ENCODE measurements around the gene CTNS. TPM values are rescaled to one million over a fixed set of nuclear protein-coding genes. Genes with fewer than 3 reads are reported as not detected.

Gene CTNS
- total RNA-seq, 1 experiment from 2014 or later: 15.6 TPM

DNA sequence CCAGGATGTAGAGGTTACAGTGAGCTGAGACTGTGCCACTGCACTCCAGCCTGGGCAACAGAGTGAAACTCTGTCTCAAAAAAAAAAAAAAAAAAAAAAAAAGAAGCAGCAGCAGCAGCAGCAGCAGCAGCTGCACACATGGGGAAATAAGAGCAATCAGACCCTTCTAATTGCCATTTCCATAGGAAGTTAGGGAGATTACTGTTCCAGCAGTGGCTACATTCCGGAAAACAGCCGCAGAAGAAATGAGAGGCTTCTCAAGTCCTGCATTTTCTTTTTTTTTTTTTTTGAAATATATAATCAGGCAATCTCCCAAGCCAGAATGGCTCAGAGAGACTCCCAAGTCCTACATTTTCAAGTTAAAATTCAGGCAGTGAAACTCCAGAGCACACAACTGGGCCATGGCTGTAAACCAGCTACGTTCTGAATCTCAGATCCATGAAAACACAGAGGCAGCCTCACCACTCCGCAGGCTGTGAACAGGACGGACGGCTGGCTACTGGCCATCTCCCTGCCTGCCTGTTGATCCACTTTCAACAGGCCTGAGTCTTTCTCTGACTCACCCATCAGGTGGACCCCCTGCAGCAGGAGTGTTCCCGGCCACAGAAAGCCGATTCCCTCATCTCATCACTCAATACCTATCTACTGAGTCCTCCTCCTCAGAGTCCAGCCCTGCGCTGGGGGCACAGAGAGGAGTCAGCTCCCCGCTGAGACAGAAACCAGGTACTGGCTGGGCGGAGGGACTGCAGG, 42.3 kb upstream of the CTNS start:
- TF ChIP-seq, protein P1, sequence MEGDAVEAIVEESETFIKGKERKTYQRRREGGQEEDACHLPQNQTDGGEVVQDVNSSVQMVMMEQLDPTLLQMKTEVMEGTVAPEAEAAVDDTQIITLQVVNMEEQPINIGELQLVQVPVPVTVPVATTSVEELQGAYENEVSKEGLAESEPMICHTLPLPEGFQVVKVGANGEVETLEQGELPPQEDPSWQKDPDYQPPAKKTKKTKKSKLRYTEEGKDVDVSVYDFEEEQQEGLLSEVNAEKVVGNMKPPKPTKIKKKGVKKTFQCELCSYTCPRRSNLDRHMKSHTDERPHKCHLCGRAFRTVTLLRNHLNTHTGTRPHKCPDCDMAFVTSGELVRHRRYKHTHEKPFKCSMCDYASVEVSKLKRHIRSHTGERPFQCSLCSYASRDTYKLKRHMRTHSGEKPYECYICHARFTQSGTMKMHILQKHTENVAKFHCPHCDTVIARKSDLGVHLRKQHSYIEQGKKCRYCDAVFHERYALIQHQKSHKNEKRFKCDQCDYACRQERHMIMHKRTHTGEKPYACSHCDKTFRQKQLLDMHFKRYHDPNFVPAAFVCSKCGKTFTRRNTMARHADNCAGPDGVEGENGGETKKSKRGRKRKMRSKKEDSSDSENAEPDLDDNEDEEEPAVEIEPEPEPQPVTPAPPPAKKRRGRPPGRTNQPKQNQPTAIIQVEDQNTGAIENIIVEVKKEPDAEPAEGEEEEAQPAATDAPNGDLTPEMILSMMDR (IDR thresholded peaks at IDR 0.05; ENCODE audit: insufficient read depth in 1 of 2, low read depth in 1 of 2, low read length in 1 of 2, severe bottlenecking in 1 of 2, unreplicated experiment in 1 of 2): no peak
- H3K4me1 Mint-ChIP-seq (ENCODE audit: low read depth, unreplicated experiment): no peaks in the 10 kb centered on the region
- intact Hi-C loops (cut with micrococcal nuclease; ENCODE audit: unreplicated experiment): no loop called here
- no peaks in the 10 kb centered on the region for H3K27me3 ChIP-seq (replicated peaks; ENCODE audit: control insufficient read depth, insufficient read depth, low read length)
- H3K4me3 Mint-ChIP-seq (ENCODE audit: unreplicated experiment): no peak overlapping the region
- H3K9me3 Mint-ChIP-seq (ENCODE audit: unreplicated experiment): no peaks in the 10 kb centered on the region
- ChIA-PET POLR2A (no interaction called here), CTCF (no interaction called here)
- H3K9me3 ChIP-seq: no peaks in the 10 kb centered on the region
- no peaks in the 10 kb centered on the region for H3K36me3 ChIP-seq (ENCODE audit: control insufficient read depth, insufficient read depth, low read length)
- H3K4me3 ChIP-seq (ENCODE audit: low read depth, low read length): no peak overlapping the region
- H3K36me3 Mint-ChIP-seq (ENCODE audit: insufficient read depth, unreplicated experiment): no peaks in the 10 kb centered on the region
- no TSS peak for BruUV-seq (replicated peaks)
- no peaks in the 10 kb centered on the region for H3K27me3 Mint-ChIP-seq (ENCODE audit: insufficient read depth, unreplicated experiment)
- H3K27ac Mint-ChIP-seq (ENCODE audit: unreplicated experiment): no peak overlapping the region
- H3K4me1 ChIP-seq: no peaks in the 10 kb centered on the region
- DNase-seq: no peak

GRCh38 chr17:3594976-3595375, 41.6 kb upstream of the CTNS start:
- H3K36me3 Mint-ChIP-seq (ENCODE audit: insufficient read depth, unreplicated experiment): no peaks in the 10 kb centered on the region
- Histone ChIP-seq H3K4me3 (ENCODE audit: low read depth, low read length) (no peak overlapping the region), H3K36me3 (ENCODE audit: control insufficient read depth, insufficient read depth, low read length) (no peaks in the 10 kb centered on the region), H3K4me1 (no peaks in the 10 kb centered on the region), H3K27me3 (replicated peaks; ENCODE audit: control insufficient read depth, insufficient read depth, low read length) (no peaks in the 10 kb centered on the region), H3K9me3 (no peaks in the 10 kb centered on the region)
- H3K27me3 Mint-ChIP-seq (ENCODE audit: insufficient read depth, unreplicated experiment): no peaks in the 10 kb centered on the region
- H3K4me1 Mint-ChIP-seq (ENCODE audit: low read depth, unreplicated experiment): no peaks in the 10 kb centered on the region
- H3K9me3 Mint-ChIP-seq (ENCODE audit: unreplicated experiment): no peaks in the 10 kb centered on the region
- ChIA-PET CTCF (no interaction called here), POLR2A (no interaction called here)
- H3K4me3 Mint-ChIP-seq (ENCODE audit: unreplicated experiment): no peak overlapping the region
- DNase-seq: no peak
- TF ChIP-seq, protein P1 (IDR thresholded peaks at IDR 0.05; ENCODE audit: insufficient read depth in 1 of 2, low read depth in 1 of 2, low read length in 1 of 2, severe bottlenecking in 1 of 2, unreplicated experiment in 1 of 2): no peak
- BruUV-seq (replicated peaks): no TSS peak
- intact Hi-C loops (cut with micrococcal nuclease; ENCODE audit: unreplicated experiment): no loop called here
- no peak overlapping the region for H3K27ac Mint-ChIP-seq (ENCODE audit: unreplicated experiment)

GRCh38 chr17:3596804-3597464, 39.6 kb upstream of the CTNS start:
- ChIA-PET CTCF (no interaction called here), POLR2A (no interaction called here)
- no peaks in the 10 kb centered on the region for H3K4me1 Mint-ChIP-seq (ENCODE audit: low read depth, unreplicated experiment)

More at GRCh38 chr17:3596804-3597464, 39.6 kb upstream of the CTNS start:
- no peak for DNase-seq
- H3K4me1 ChIP-seq: no peaks in the 10 kb centered on the region
- H3K9me3 ChIP-seq: no peaks in the 10 kb centered on the region
- no TSS peak for BruUV-seq (replicated peaks)
- Mint-ChIP-seq H3K27me3 (ENCODE audit: insufficient read depth, unreplicated experiment) (no peaks in the 10 kb centered on the region), H3K27ac (ENCODE audit: unreplicated experiment) (no peak overlapping the region), H3K9me3 (ENCODE audit: unreplicated experiment) (no peaks in the 10 kb centered on the region), H3K36me3 (ENCODE audit: insufficient read depth, unreplicated experiment) (no peaks in the 10 kb centered on the region), H3K4me3 (ENCODE audit: unreplicated experiment) (no peak overlapping the region)
- H3K4me3 ChIP-seq (ENCODE audit: low read depth, low read length): no peak overlapping the region
- H3K36me3 ChIP-seq (ENCODE audit: control insufficient read depth, insufficient read depth, low read length): no peaks in the 10 kb centered on the region
- H3K27me3 ChIP-seq (replicated peaks; ENCODE audit: control insufficient read depth, insufficient read depth, low read length): no peaks in the 10 kb centered on the region
- TF ChIP-seq, protein P1 (IDR thresholded peaks at IDR 0.05; ENCODE audit: insufficient read depth in 1 of 2, low read depth in 1 of 2, low read length in 1 of 2, severe bottlenecking in 1 of 2, unreplicated experiment in 1 of 2): no peak
- intact Hi-C loops (cut with micrococcal nuclease; ENCODE audit: unreplicated experiment): no loop called here
